HL-60/S4 (cell line): Measurements from ENCODE around the gene CD101.

Experiments used
- in situ Hi-C: fragments of 300-500 bp; cut with MboI; formaldehyde crosslinking; loops from 2 replicates; pipeline ENCODE4 v1.14.3; 2022; ENCODE audit warnings: low sequenced_read_pairs

The CD101 gene

DNA sequence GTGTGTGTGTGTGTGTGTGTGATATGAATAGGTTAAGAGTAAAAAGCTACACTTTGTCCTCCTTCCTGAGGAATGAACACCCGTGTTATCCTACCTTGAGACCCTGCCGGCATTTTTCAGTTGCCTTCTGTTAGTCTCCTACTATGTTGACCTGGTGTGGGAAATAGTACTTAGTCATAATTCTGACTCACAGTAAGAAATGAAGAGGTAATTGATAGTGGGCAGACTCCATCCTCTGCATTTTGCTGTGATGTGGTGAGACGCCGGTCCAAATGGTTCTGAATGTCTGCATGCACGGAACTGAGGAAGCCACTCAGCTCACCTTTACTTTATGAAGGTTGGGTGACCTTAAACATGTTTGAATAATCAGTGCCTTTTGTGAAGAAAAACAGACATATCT is 12.6 kb downstream of the CD101 start:
- in situ Hi-C loops, result no loop called here

DNA sequence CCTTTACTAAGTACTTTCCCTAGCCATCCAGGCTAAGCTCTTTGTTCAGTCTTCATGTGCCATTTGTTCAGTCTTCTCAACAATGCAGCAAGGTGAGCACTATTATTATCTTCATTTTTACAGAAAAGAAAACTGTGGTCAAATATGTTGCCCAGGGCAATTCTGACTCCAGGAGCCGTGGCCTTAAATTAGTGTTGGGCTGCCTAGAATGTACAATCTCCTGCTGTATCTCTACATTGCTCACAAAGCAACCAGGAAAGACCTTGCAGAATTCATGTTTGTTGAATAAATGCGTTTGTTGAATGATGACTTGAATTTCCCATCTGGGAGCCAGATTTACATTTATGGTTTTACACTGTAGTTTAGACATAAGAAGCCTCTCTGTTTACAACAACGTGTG is 14.2 kb downstream of the CD101 start:
- in situ Hi-C loops, result no loop called here

DNA sequence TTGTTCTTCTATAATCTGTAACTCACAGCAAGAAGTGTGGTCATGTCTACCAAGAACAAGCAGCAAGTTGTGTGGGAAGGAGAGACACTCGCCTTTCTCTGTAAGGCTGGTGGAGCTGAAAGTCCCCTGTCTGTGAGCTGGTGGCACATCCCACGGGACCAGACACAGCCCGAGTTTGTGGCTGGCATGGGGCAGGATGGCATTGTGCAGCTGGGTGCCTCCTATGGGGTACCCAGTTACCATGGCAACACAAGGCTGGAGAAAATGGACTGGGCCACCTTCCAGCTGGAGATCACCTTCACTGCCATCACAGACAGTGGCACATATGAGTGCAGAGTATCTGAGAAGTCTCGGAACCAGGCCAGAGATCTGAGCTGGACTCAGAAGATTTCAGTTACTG is 15.5 kb downstream of the CD101 start:
- in situ Hi-C loops, result no loop called here

DNA sequence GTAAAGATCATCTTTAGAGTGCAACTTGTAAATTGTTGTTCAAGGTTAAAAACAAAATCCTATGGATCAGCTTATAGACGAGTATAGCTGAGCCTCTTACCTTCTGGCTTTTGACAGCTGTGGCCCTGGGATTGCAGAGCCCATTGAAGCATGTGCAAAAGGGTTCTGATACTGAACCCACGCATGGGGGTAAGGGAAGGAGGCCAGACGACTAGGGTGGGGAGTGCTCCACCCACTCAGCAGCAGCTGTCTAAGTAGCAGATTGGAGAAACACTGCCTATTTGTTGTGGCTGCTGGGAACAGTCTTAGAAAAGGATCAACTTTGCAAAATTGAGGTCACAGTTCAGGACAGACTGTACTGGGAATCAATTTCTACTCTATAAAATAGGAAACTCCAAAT is 16.1 kb downstream of the CD101 start:
- in situ Hi-C loops, result no loop called here

DNA sequence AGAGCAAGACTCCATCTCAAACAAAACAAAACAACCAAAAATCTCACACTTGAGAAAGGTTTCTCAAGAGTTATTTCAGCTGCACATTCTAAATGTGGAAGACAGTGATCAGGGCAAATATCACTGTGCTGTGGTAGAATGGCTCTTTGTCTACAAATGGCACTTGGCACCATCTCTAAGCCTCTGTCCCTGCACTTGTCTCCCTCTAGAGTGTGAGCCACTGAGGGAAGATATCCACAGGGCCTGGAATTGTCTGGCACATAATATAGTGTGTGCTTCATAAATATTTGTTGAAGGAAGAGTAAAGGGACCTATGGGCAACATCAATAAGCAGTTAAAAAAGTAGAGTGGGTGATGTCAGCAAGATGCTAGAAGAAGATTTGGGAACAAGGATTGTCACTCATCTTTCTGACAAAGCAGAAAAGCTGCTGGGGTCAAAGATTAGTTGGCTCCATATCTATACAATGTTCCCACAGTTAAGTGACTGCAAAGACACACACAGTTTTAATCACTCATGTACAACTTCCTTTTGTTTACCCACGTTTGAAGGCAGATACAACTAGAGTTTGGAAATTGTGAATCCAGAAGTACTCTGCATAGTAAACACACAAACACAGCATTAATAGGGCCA is 19.1 kb downstream of the CD101 start:
- in situ Hi-C loops, result no loop called here

DNA sequence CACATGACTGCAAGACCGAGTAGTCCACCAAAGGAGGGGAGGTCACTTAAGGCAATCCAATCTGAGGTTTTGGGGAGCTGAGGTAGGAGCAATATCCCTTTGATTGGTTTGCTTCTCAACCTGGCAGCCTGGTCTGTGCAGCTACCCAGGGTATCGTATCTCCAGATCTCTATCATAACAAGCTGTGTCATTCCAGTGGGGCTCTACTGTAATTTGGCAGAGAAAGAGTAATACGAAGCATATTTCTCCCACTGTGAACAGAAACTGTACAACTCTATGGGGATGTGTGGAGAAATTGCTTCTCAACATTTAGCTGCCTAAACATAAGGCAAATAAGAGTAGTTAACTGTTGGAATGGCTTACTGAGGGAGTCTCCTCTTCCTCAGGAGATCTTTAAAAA is 20.6 kb downstream of the CD101 start:
- in situ Hi-C loops, result no loop called here

DNA sequence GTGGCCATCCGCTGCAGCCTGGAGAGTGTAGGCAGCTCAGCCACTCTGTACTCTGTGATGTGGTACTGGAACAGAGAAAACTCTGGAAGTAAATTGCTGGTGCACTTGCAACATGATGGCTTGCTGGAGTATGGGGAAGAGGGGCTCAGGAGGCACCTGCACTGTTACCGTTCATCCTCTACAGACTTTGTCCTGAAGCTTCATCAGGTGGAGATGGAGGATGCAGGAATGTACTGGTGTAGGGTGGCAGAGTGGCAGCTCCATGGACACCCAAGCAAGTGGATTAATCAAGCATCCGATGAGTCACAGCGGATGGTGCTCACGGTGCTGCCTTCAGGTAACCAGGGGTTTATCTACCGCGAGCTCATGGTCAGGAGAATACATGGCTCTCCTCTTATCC is 24.0 kb downstream of the CD101 start:
- in situ Hi-C loops, result no loop called here

DNA sequence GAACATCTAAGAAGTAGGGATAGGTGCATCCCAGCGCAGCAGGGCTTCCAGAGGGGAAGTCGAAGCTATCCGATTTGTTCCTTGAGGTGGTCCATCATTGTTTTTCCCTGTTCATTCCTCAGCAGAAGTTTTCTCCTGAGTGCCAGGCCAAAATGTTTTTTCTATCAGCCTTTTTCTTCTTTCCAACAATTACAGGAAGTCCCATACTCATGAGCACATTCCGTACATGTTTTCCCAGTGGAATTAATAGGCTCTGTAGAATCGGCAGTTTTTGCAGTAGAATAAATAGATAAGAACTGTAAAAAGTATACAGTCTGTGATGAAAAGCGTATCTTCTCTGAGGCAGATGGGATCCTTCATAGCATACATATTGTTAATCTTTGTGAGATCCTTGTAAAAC is 24.8 kb downstream of the CD101 start:
- in situ Hi-C loops, result no loop called here

DNA sequence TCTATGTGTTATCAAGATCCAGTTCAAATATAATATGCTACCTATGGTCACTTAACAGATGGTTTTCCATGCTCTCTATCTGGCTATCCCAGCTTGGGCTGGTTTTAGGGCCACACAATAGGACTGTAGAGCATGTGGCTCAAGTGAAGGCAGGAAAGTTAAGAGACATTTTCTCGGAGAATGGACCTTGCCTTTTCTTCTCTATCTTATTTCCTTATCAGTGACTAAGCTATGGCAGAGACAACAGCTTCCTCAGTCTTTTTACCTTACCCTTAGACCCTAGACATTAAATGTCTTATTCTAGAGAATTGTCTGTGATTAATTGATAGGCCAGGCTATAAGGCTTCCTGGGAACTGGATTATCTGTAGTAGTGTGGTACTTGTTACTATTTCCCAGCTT is 28.1 kb downstream of the CD101 start:
- in situ Hi-C loops, result no loop called here

DNA sequence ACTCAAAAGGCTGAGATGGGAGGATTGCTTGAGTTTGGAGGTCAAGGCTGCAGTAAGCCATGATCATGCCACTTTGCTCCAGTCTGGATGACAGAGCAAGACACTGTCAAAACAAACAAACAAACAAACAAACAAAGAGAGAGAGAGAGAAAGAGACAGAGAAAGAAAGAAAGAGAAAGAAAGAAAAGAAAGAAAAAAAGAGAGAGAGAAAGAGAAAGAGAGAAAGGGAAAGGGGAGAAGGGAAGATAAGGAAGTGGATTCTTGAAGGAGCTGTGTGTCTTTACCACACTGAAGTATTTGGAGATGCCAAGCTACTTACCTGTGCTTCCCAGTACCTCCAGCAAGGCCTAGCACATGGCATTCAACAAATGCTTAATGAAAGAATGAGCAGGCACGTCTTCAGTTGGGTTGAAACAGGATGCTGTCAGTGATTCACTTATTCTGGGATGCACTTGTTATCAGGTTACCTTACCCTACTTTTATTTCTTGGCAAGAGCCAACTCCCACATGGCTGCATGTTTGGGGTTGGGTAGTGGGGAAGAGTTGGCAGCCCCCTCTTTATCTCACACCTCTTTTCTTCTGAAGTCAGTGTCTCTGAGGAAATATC is 28.8 kb downstream of the CD101 start:
- in situ Hi-C loops, result no loop called here

DNA sequence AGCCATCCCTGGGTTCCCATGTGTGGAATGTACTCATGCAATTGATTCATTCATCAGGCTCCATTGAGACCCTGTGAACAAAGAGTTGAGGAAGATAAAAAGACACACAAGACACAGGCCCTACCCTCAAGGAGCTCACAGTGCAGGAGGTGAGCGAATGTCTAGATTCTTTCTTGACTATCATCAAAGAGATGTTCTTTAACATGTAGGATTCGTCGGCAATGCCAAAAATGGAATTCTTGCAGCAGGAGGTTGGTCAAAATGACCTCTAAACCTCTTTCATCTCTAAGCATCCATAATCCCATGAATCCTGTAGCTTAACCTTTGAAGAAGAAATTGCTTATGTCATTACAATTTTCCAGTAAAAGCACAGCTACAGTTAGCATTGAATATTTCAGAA is 30.7 kb downstream of the CD101 start:
- in situ Hi-C loops, result no loop called here

DNA sequence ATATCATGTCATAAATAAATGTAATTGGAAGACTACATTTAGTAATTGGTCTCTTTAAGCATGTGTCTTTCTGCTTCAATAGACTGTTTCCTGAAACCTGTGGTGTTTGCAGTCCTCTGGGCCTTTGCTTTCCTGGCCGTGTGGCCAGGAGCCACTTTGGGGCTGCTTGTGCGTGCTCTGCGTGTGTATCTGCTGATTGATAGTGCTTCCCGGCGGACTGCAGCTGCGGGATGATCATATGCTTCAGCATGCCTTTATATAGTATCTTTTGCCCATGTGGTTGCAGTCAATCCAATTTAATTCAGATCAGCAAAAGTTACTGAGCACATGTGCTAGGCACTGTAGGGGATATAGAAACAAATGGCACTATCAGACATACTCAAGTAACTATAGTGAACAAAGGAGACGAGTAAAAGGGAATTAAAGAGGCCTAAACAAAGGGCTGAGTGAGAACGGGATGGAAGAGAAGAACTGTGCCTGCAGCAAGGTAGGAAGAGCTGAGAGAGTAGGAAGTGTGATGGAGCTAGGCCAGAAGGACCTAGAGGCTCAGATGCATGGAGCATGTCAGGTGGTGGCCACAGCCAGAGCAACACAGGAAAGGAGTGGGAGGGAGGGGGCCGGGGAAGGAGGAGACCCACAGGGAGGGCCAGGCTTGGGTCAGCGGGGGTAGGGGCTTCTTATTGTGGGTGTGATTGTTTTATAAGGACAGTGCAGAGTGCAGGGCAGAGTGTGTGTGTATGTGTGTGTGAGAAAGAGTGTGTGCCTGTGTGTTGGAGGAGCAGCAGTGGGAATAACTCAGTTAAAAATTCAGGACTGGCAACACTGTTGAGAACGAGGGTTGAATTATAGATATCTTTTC is 31.4 kb downstream of the CD101 start:
- in situ Hi-C loops, result no loop called here

DNA sequence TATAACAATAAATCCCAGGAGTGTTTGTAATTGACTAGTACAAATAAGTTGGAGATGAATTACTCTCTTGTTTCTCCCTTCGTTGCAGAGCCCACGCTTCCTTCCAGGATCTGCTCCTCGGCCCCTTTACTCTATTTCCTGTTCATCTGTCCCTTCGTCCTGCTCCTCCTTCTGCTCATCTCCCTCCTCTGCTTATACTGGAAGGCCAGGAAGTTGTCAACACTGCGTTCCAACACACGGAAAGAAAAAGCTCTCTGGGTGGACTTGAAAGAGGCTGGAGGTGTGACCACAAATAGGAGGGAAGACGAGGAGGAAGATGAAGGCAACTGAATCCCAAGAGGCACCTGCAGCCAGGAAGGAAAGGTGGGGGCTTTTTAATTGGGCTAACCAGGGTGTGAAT is 32.2 kb downstream of the CD101 start:
- in situ Hi-C loops, result no loop called here

DNA sequence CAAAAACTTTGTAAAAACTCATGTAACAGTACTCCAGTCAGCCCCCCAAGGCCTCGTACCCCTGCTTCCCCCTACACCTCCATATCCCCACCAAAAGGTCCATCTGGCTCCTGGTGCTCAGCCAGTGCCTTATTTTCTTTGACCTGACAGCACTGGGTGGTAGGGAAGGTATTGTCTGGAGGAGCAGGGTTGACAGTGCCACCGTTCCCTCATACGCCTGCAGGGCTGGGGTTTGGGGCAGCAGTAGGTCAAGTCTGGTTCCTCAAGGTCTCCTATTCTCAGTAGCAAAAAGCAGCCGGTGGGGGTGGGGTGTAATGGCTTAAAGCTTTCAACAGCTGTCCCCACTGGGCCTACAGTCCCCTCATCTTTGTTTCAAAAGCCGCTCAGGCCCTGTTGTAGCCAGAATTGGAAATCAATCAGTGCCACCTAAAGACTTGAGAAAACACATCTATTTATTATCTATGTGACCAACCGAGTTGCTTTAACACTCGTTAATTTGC is 33.3 kb downstream of the CD101 start:
- in situ Hi-C loops, result no loop called here

DNA sequence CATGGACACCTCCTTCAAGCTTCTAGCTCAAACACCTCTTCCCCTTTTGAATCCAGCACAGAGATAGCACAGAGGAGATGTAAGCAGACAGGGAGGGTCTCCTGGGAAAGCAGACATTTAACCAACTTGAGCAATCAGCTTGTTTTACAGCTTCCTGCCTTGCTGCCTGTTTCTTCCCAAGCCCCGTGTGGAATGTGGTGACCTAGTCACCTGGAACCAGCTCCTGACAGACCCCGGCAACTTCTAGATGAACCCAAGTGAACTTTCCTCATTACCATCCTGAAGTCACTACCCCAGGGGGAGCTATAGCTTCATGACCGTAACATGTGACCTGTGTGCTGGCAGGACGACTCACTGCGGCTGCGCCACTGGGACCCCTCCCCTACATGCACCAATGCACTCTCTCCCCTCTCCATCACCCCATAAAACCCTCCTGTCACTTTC is 34.5 kb downstream of the CD101 start:
- in situ Hi-C loops, result no loop called here

DNA sequence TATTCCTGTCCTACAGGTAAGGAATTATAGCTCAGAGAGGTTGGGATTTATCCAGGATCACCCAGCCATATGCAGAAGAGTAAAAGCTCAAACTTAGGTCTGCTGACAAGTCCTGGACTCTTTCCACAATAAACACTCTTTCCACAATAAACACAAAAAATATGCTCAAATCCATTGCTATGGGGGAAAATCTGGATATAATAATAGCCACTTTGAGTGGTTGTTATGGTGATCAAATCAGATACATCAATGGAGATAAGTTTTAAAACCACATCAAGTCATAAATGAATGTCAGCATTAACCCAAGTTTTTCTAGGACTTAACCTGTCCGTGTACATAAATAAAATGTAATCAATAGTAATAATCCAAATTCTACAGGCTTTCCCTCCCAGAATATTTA is 36.2 kb downstream of the CD101 start:
- in situ Hi-C loops, result no loop called here

DNA sequence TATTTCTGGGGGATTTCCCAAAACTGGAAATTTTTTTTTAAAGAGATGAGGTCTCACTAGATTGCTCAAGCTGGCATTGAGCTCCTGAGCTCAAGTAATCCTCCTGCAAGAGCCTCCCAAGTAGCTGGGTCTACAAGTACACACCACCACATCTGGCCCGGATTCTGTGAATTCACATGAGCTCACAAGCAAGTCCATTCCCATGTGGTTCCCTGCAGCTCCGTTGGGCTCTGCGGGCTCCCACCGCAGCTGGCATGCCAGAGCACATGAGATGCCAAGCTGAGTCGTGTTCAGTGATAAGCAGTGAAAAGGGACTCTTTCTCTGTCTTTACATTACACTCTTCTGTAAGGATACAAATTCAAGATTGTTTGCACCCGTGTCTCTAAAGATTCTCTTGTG is 36.7 kb downstream of the CD101 start:
- in situ Hi-C loops, result no loop called here

DNA sequence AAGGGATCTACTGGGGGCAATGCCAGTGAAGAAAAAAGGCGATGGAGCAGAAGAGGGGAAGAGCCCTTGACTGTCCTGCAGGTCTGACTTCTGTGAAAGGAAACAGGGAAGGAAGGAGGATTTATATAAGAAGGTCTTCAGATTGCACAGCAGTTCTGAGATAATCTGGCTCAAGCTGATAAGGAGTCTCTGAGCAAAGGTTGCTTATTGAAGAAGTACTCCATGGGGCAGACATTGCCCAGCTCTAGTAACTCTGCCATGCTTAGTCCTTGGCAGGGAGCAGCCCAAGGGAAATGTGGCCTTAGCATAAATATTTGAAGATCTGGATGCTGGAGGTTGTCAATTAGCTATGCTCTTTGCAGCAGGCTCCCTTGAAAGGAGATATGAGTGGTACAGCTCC is 42.7 kb downstream of the CD101 start:
- in situ Hi-C loops, result no loop called here

DNA sequence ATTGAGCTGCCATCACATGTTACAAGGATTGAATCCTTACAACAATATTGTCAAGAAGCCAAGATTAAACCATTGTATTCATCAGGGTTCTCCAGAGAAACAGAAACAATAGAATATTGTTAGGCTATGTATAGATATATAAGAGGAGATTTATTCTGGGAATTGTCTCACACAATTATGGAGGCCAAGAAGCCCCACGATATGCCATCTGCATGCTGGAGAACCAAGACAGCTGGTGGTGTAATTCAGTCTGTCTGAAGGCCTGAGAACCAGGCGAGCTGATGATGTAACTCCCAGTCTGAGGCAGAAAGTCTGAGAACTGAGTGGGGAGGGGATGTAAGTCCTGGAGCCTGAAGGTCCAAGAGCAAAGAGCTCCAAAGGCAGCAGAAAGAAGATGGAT is 44.1 kb downstream of the CD101 start:
- in situ Hi-C loops, result no loop called here

DNA sequence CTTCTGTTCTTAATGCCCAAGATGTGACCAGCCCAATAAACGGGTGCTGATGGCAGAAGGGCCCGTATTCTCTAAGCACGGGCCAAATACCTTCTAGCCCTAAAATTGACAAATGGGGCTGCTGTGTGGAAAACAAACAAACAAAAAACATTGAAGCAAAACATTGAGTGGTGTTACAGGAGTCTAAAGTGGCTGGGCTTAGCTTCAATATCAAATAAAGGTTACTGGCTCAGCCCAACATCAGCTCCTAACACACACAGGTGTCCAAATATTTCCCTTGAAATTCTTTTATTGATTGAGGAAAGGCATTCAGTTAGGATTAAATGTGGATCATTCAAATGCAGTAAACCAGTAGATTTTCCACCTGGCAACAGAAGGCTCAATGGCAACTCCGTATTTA is 45.2 kb downstream of the CD101 start:
- in situ Hi-C loops, result no loop called here

DNA sequence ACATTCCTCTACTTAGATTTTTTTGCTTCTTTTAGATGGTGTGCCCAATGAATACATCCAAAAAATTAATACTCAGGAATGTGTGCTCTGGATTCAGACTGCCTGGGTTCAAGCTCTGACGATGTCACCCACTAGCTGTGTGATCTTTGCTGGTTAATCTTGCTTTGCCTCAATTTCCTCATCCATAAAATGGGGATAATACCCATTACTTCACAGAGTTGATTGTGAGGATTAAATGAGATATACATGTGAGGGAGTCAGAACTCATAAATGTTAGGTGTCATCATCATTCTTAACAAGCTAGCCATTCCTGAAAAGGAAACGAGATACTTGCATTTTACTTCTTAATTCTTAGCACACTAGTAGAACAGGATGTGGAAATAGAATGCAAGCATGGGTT is 45.7 kb downstream of the CD101 start:
- in situ Hi-C loops, result no loop called here

DNA sequence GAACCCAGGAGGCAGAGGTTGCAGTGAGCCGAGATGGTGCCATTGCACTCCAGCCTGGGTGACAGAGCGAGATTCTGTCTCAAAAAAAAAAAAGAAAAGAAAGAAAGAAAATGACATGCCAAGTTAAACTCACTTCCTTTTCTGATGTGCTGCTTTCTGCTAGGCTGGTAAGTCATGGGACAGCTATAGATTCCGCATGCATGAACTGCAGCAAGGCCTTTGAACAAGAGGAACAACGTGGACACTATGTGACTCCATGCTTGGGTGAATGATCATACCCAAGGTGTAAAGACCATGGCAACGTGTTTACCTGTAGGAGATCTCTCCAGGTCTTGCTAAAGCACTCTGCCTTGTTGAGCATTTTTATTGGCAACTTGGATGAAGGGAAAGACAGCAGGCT is 48.3 kb downstream of the CD101 start:
- in situ Hi-C loops, result loop anchor here (10.0 kb wide), 2 partner anchors 225 to 315 kb away; no protein-coding TSS in a partner anchor
